MCF 10A (cell line): Measurements from ENCODE around the gene PSMG1. TPM values are rescaled to one million over a fixed set of nuclear protein-coding genes. Genes with fewer than 3 reads are reported as not detected.

ENCODE experiments used
- BruUV-seq: library from RNA; stranded (reverse); fragments of 400-500 nt; replicated peaks from 2 replicates; lab custom pipeline; 2021; lab: Mats Ljungman, UMichigan
- CTCF ChIA-PET: fragments of 300-600 bp; sonication (Branson Sonifier 250); formaldehyde crosslinking; extraction: SDS; loops from one replicate; lab custom pipeline; 2021; ENCODE audit warnings: antibody characterized with exemption, inconsistent platforms; lab: Yijun Ruan, JAX
- POLR2A ChIA-PET: fragments of 300-600, 350-650 bp; sonication (Branson Sonifier 250); formaldehyde crosslinking; extraction: SDS; loops from one replicate; lab custom pipeline; 2020; ENCODE audit warnings: antibody characterized with exemption, inconsistent platforms; lab: Yijun Ruan, JAX
- DNase-seq: peaks from one replicate; pipeline ENCODE4 v3.0.0-alpha.2; 2018; ENCODE audit not compliant: unreplicated experiment
- H3K27ac Mint-ChIP-seq: one replicate; pipeline ENCODE4 v1.8.0; 2022; ENCODE audit warnings: mild to moderate bottlenecking, low read depth, mixed read lengths; ENCODE audit not compliant: unreplicated experiment
- H3K27me3 Mint-ChIP-seq: one replicate; pipeline ENCODE4 v1.8.0; 2022; ENCODE audit warnings: mixed read lengths; ENCODE audit not compliant: insufficient read depth, unreplicated experiment
- H3K36me3 Mint-ChIP-seq: one replicate; pipeline ENCODE4 v1.8.0; 2022; ENCODE audit warnings: mild to moderate bottlenecking, moderate library complexity, mixed read lengths; ENCODE audit not compliant: insufficient read depth, unreplicated experiment
- H3K4me1 Mint-ChIP-seq: one replicate; pipeline ENCODE4 v1.8.0; 2022; ENCODE audit warnings: mixed read lengths; ENCODE audit not compliant: insufficient read depth, unreplicated experiment
- H3K4me3 Mint-ChIP-seq: one replicate; pipeline ENCODE4 v1.8.0; 2022; ENCODE audit warnings: mild to moderate bottlenecking, moderate library complexity, mixed read lengths; ENCODE audit not compliant: unreplicated experiment
- H3K9me3 Mint-ChIP-seq: one replicate; pipeline ENCODE4 v1.8.0; 2022; ENCODE audit warnings: mixed read lengths; ENCODE audit not compliant: unreplicated experiment
- intact Hi-C: fragments of 100-400 bp; cut with micrococcal nuclease; formaldehyde crosslinking; loops from 2 replicates; pipeline ENCODE4 v1.14.1; 2022
- total RNA-seq: library from RNA; stranded (reverse); gene quantifications from 2 replicates; pipeline ENCODE4 v1.2.3, GENCODE V29; 2022
- TF ChIP-seq, protein P1 (sequence below): fragments of 200-600 bp; IDR thresholded peaks from one replicate; pipeline ENCODE4 v1.8.0; 2022; ENCODE audit warnings: antibody characterized with exemption, mild to moderate bottlenecking; ENCODE audit not compliant: unreplicated experiment

The PSMG1 gene
- total RNA-seq, 1 experiment from 2014 or later = 116 TPM

DNA sequence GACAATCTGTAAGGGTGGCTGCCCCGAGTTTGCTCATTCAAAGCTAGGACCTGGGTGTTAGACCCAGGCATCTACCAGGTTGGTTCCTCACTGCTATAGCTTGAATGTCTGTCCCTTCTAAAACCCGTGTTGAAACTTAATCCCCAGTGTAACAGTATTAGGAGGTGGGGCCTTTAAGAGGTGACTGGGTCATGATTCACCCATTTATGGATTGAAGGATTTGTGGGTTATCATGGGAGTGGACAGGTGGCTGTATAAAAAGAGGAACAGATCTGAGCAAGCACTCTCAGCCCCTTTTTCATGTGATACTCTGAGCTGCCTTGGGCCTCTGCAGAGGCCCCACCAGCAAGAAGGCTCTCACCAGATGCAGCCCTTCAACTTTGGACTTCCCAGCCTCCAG is 29.4 kb downstream of the PSMG1 start:
- intact Hi-C loops = no loop called here
- peak; percentile 6 for DNase-seq
- BruUV-seq = no TSS peak
- ChIA-PET CTCF (interaction anchor here (0.7 to 1.3 kb wide), 4 partner anchors 16 to 616 kb away, joined by 3 to 5 read pairs (median 3); no protein-coding TSS in a partner anchor), POLR2A (no interaction called here)
- Mint-ChIP-seq H3K9me3 (no peaks in the 10 kb centered on the region), H3K36me3 (no peaks in the 10 kb centered on the region), H3K27me3 (no peaks in the 10 kb centered on the region), H3K4me1 (peaks cover 1% of the 10 kb centered on the region), H3K4me3 (no peak overlapping the region), H3K27ac (no peak overlapping the region)
- TF ChIP-seq, protein P1, sequence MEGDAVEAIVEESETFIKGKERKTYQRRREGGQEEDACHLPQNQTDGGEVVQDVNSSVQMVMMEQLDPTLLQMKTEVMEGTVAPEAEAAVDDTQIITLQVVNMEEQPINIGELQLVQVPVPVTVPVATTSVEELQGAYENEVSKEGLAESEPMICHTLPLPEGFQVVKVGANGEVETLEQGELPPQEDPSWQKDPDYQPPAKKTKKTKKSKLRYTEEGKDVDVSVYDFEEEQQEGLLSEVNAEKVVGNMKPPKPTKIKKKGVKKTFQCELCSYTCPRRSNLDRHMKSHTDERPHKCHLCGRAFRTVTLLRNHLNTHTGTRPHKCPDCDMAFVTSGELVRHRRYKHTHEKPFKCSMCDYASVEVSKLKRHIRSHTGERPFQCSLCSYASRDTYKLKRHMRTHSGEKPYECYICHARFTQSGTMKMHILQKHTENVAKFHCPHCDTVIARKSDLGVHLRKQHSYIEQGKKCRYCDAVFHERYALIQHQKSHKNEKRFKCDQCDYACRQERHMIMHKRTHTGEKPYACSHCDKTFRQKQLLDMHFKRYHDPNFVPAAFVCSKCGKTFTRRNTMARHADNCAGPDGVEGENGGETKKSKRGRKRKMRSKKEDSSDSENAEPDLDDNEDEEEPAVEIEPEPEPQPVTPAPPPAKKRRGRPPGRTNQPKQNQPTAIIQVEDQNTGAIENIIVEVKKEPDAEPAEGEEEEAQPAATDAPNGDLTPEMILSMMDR = no peak

DNA sequence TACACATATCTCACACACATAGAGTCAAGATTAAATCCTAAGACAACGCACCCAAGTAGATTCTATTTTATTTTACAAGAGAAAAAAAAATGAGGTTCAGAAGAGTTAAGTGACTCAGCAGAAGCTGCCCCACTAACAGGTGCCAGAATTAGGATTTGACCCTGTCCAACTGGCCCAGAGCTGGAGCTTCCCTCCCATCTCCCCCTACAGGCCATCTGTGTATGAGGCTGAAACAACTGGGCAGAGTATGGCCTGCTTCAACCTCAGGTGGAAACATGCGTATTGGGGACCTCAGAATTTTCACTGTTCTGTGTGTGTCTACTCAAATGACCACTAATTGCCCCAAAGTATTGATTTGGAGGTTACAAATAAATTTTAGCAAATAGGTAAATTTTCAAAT is 29.9 kb downstream of the PSMG1 start:
- BruUV-seq = no TSS peak

DNA sequence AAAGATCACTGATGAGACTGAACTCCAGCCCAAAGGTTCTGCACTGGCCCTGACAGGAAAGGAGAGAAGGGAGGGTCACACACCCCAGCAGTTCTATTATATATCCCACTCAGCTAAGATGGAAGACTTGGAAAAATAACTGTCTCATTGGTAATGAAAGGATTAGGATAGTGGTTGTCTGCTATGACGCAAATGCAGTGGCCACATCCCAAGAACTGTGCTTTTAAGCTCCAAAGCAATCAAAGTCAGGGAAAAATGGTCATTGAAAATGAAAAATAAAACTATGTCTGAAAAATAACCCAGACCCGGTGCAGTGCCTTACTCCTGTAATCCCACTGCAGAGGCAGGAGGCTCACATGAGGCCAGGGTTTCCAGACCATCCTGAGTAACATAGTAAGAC is 31.0 kb downstream of the PSMG1 start:
- no peaks in the 10 kb centered on the region for H3K9me3 Mint-ChIP-seq
- CTCF ChIA-PET = interaction anchor here (0.5 to 1.1 kb wide), 2 partner anchors 14 to 396 kb away, joined by 3 to 4 read pairs; no protein-coding TSS in a partner anchor
- H3K36me3 Mint-ChIP-seq = no peaks in the 10 kb centered on the region
- H3K27me3 Mint-ChIP-seq = no peaks in the 10 kb centered on the region
- TF ChIP-seq, protein P1 = no peak
- intact Hi-C loops = no loop called here
- H3K4me3 Mint-ChIP-seq = no peak overlapping the region
- no peak for DNase-seq
- H3K4me1 Mint-ChIP-seq = no peaks in the 10 kb centered on the region
- no TSS peak for BruUV-seq
- POLR2A ChIA-PET = no interaction called here
- no peak overlapping the region for H3K27ac Mint-ChIP-seq

More for the DNA sequence above, 29.9 kb downstream of the PSMG1 start:
- POLR2A ChIA-PET = no interaction called here
- peak; percentile 41 for DNase-seq
- TF ChIP-seq, protein P1 = peak; percentile 25
- intact Hi-C loops = no loop called here
- Mint-ChIP-seq H3K36me3 (no peaks in the 10 kb centered on the region), H3K4me3 (no peak overlapping the region), H3K27me3 (no peaks in the 10 kb centered on the region), H3K9me3 (no peaks in the 10 kb centered on the region), H3K4me1 (no peaks in the 10 kb centered on the region), H3K27ac (no peak overlapping the region)
- CTCF ChIA-PET = interaction anchor here (0.7 to 1.3 kb wide), 4 partner anchors 16 to 616 kb away, joined by 3 to 5 read pairs (median 3); no protein-coding TSS in a partner anchor

GRCh38 chr21:39150877-39151276 is 32.4 kb downstream of the PSMG1 start:
- no peak for DNase-seq
- ChIA-PET POLR2A (no interaction called here), CTCF (interaction anchor here (0.7 to 2.0 kb wide), 3 partner anchors 13 to 419 kb away, joined by 3 to 8 read pairs (median 3); no protein-coding TSS in a partner anchor)
- H3K4me3 Mint-ChIP-seq = no peak overlapping the region
- H3K36me3 Mint-ChIP-seq = no peaks in the 10 kb centered on the region
- no peaks in the 10 kb centered on the region for H3K27me3 Mint-ChIP-seq
- no TSS peak for BruUV-seq
- no peaks in the 10 kb centered on the region for H3K4me1 Mint-ChIP-seq
- no peaks in the 10 kb centered on the region for H3K9me3 Mint-ChIP-seq
- H3K27ac Mint-ChIP-seq = no peak overlapping the region
- intact Hi-C loops = no loop called here
- TF ChIP-seq, protein P1 = no peak
